HG03520 (cell line): ENCODE results near the gene ERMP1.

ENCODE experiments used
- ATAC-seq: cut with Tn5 transposase; IDR thresholded peaks from one replicate; pipeline ENCODE4 v1.9.1; 2021; ENCODE audit warnings: mild to moderate bottlenecking, moderate library complexity; ENCODE audit not compliant: unreplicated experiment

The ERMP1 gene

GRCh38 chr9:5857928-5858327 is 25.0 kb upstream of the ERMP1 start:
- ATAC-seq = no peak

DNA sequence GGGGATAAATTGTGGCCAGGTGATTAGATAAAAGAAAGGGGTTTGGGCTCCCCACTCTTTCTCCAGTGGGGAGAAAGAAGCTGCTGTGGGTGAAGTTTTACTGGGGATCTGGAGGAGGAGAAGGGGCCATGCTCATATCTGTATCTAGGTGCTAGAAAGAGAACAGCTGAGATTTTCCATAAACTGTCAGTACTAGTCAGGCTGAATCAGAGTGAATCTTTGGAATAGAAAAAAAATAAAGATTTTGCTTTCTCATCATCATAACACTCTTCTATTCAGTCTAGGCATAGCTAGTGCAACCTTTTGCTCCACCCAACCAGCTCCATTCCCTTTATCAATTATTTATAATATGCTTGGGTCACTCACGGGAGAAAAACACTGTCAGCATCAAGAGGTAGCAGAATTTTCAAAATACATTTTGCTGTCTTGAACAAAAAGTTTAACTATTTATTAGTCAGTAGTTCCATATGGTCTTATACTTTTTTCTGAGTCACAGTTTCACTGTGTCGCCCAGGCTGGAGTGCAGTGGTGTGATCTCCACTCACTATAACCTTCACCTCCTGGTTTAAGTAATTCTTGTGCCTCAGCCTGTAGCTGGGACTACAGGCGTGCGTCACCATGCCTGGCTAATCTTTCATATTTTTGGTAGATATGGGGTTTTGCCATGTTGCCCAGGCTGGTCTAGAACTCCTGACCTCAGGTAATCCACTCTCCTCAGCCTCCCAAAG is 21.3 kb upstream of the ERMP1 start:
- no peak for ATAC-seq

GRCh38 chr9:5853617-5854016 is 20.7 kb upstream of the ERMP1 start:
- no peak for ATAC-seq

- no peak for ATAC-seq
Measured at GRCh38 chr9:5852987-5853386, 20.1 kb upstream of the ERMP1 start.

DNA sequence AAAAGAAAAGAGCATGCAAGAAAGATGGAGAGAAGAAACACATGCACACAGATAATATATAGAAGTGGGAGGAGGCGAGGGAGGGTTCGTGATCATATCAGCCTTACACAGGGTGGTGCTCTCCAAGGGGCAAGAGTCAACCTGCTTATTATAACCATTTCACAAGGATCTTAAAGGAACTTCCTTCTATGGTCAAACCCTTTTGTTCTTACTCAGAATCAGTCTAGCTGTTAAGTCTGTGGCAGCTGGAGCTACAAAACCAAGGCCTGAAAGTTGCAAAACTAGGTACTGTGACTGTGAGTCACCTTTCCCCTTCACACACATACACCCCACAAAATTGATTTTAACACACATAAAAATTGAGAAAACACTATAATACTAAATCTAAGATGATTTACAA is 18.5 kb upstream of the ERMP1 start:
- ATAC-seq = peak; percentile 89

GRCh38 chr9:5850724-5851122 is 17.8 kb upstream of the ERMP1 start:
- no peak for ATAC-seq

GRCh38 chr9:5848372-5848882 is 15.5 kb upstream of the ERMP1 start:
- no peak for ATAC-seq

- ATAC-seq = no peak
Measured at GRCh38 chr9:5846501-5846921, 13.6 kb upstream of the ERMP1 start.

GRCh38 chr9:5846096-5846495 is 13.2 kb upstream of the ERMP1 start:
- no peak for ATAC-seq

GRCh38 chr9:5845157-5845531 is 12.2 kb upstream of the ERMP1 start:
- no peak for ATAC-seq

GRCh38 chr9:5843794-5844471 is 11.0 kb upstream of the ERMP1 start:
- no peak for ATAC-seq

- ATAC-seq = no peak
Measured at GRCh38 chr9:5842929-5843793, 10.2 kb upstream of the ERMP1 start.

DNA sequence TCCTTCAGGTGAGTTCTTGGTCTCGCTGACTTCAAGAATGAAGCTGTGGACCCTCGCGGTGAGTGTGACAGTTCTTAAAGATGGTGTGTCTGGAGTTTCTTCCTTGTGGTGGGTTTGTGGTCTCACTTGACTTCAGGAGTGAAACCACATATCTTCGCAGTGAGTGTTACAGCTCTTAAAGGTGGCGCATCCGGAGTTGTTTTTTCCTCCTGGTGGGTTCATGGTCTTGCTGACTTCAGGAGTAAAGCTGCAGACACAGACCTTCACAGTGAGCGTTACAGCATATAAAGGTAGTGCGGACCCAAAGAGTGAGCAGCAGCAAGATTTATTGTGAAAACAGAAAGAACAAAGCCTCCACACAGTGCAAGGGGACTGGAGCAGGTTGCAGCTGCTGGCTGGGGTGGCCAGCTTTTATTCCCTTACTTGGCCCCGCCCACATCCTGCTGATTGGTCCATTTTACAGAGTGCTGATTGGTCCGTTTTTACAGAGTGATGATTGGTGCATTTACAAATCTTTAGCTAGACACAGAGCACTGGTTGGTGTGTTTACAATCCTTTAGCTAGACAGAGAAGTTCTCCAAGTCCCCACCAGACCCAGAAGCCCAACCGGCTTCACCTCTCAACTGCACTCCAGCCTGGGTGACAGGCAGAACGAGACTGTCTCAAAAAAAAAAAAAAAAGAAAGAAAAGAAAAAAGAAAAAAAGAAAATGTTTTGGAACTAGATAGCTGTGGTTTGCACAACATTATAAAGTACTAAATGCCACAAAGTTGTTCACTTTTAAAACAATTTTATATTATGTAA is 9.1 kb upstream of the ERMP1 start:
- no peak for ATAC-seq

- no peak for ATAC-seq
Measured at GRCh38 chr9:5840788-5841187, 7.9 kb upstream of the ERMP1 start.

DNA sequence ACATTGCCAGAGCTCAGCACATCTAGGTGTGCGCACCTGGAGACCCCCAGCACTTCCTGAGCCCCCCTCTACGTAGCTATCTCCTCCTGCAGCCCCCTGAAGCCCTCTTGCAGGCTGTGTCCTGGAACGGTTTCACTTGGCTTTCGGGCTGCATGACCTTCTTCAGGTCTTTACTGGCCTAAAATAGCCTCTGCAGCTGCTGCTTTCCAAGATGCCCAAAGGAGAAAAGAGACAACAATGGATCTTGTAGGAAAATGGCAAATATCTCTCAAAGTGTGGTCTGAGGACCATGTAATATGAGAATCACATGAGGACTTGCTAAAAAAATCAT is 6.6 kb upstream of the ERMP1 start:
- ATAC-seq = no peak

DNA sequence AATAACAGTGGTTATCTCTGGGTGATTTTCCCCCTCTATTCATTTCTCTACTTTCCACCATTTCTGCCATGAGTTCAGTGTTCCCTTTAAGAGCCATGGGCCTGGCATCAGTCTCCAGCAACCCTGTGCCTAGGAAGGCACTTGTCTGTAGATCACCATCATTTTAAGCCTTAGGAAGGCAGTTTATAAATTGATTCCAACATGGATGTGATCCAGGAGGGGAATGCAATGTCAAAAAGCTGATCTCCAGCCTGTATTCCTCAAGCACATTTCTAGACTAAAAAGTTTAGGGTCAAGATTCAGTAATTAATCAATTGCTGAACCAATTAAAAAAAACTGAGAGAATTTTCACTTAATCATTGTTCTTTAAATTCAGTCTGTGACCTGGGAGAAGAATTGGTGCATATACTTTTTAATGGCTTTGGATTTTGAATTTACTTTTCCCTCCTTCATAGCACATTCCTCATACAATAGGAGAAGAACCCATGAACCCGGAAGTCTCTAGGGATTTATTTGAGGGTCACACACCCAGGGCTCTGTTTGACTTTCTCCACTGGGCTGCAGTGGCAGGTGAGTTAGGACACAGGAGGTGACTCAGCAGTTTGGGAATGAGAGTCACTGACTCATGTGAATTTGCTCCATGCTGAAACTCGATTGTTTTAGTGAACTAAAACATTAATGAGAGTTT is 6.1 kb upstream of the ERMP1 start:
- no peak for ATAC-seq

DNA sequence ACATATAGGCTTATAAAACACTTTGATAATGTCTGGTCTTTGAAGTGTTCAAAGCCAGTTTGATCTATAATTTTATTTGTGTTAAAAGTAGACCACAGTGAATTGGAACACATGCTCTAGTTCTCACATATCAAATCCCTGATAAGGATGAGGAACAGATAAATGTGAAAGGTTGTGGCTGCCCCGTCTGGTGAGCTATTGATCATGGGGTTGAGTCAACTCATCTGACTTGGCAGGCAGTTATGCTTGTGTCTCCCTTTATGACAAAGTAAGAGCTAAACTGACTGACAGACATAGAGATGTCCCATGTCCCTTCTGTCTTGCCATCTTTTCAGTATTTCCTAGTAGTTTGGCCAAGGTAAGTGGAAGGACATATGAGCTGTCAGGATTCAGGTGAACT is 2.9 kb upstream of the ERMP1 start:
- ATAC-seq = no peak

DNA sequence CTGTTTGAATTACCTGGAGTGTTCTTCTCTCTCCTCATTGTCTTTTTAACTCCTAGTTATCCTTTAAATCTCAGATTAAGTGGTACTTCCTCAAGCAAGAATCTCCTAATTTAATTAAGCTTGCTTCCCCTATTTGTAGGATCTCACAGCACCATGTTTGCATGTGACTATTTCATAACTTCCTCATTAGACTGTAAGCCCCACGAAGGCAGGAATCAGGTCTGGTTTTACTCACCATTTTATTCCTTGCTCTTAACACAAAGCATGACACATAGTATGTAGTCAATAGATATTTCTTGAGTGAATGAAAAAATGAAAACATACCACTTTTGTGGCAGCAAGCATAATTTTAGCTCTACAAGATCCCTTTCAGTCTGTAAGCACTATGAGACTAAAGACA is 1.3 kb upstream of the ERMP1 start:
- ATAC-seq = no peak

- peak; percentile 25 for ATAC-seq
Measured at GRCh38 chr9:5832071-5832537, 813 bp downstream of the ERMP1 start.
